GM12891 (cell line): ENCODE measurements around the gene FAM209B.

Source experiments
- PAX5 ChIP-seq: IDR thresholded peaks from 2 replicates; pipeline ENCODE4 v1.6.1; 2011; ENCODE audit warnings: low read length, moderate library complexity, mild to moderate bottlenecking; ENCODE audit not compliant: insufficient read depth, severe bottlenecking
- POLR2A ChIP-seq: IDR thresholded peaks from 2 replicates; pipeline ENCODE4 v1.6.1; 2011; ENCODE audit warnings: low read depth, low read length, control low read depth
- POLR2AphosphoS5 ChIP-seq: IDR thresholded peaks from 2 replicates; pipeline ENCODE4 v1.6.1; 2011; ENCODE audit warnings: low read depth, low read length, control low read depth
- POU2F2 ChIP-seq: IDR thresholded peaks from 2 replicates; pipeline ENCODE4 v1.6.1; 2011; ENCODE audit warnings: low read depth, mild to moderate bottlenecking, control low read depth, low read length, moderate library complexity
- SPI1 ChIP-seq: IDR thresholded peaks from 2 replicates; pipeline ENCODE4 v1.6.1; 2011; ENCODE audit warnings: low read depth, low read length, control low read depth
- TAF1 ChIP-seq: IDR thresholded peaks from 2 replicates; pipeline ENCODE4 v1.6.1; 2011; ENCODE audit warnings: low read depth, low read length, control low read depth

GRCh38 chr20:56579301-56579710, 46.3 kb downstream of the FAM209B start:
- TF ChIP-seq POLR2A (no peak), POLR2AphosphoS5 (no peak), SPI1 (no peak), TAF1 (no peak), PAX5 (no peak), POU2F2 (no peak)
